Retina (tissue), 1 donor: ENCODE results near the gene KDM1A.

Experiments used
- DNase-seq: peaks from one replicate; pipeline ENCODE4 v3.0.0-alpha.2; 2016

The KDM1A gene

DNA sequence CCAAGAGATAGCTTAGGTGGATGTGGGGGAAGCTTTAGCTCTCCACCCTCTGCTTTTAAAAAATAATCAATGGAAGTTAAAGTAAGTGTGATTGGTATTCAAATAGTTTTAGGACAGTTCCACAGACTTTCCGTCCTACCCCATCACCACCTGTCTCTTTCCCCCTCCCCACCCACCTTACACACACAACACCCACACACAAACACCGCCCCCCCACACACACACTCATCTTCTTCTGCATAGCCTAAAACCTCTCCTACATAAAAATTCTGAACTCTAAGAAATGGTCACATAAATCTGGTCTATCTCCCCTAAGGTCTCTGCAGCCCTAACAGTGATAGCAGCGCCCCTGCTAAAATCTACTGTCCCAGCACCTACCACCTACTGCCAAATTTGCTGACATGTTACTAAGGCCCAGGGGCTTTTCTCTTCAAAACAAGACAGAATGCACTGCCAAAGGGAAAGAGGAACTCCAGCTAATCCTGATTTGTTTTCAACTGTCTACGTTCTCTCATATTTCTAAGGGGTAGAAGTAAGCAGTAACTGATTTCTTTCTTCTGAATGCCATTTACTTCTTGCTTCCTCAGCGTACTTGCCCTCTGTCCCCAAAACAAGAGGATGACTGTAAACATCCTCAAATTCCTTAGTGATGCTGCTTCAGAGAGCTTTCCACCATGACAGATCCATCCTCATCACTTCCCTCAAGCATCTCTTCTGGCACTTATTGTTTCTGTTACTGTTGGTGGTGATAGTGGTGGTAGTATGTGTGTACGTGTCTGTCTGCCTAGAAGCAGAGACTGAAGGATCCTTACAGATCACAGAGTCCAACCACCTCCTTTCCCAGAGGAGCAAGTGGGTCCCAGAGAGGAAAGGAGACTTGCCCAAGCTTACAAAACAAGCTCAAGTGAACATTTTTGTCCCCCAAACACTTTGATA, 92.6 kb downstream of the KDM1A start:
- DNase-seq, result no peak

DNA sequence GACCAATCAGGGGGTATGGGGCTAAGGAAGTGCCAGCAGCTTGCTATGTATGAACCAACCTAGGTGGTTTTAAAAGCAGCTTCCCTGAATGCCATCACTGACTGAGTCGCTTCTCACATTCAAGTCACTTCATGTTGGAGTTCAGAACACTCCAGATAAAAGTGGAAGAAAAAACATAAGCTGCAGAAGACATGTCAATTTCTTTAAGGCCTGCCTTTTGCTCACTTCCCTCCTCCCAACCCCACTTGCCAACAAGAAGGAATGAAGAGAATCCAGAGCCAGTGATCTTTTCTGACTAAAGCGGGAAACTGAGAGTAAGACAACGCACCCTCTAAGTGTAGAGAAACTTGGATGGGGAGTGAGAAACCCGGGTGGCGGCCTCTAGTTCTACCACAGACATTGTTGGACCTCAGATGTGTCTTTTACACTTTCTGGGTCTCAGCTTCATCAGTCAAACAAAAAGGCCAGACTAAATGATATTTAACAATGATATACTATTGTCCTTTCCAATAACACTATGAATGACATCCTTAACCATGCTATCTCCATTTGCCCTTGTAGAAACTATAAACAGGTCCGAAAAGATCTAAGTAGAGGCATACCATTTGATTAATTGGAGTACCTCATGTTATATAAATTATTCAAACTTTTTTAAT, 95.3 kb downstream of the KDM1A start:
- no peak for DNase-seq

DNA sequence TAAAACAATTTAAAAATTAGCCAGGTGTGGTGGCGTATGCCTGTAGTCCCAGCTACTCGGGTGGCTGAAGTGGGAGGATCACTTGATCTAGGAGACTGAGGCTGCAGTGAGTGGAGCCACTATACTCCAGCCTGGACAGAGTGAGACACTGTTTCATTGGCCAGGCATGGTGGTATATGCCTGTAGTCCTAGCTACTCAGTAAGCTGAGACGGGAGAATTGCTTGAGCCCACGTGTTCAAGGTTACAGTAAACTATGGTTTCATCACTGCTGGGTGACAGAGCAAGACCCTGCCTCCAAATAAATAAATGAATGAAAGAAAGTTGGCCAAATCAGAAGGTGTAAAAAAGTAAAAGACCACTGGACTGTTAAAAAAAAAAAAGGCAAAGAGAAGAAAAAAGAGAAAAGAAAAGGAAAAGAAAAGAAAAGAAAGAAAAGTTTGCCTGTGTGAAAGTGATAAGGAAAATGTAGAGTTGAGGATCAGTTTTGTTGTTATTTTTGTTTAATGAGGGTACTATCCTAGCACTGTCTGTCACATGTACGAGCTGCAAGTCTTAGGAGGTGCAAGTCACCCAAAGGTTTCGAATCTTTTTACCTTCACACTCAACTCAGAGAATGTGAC, 97.1 kb downstream of the KDM1A start:
- DNase-seq, result no peak

DNA sequence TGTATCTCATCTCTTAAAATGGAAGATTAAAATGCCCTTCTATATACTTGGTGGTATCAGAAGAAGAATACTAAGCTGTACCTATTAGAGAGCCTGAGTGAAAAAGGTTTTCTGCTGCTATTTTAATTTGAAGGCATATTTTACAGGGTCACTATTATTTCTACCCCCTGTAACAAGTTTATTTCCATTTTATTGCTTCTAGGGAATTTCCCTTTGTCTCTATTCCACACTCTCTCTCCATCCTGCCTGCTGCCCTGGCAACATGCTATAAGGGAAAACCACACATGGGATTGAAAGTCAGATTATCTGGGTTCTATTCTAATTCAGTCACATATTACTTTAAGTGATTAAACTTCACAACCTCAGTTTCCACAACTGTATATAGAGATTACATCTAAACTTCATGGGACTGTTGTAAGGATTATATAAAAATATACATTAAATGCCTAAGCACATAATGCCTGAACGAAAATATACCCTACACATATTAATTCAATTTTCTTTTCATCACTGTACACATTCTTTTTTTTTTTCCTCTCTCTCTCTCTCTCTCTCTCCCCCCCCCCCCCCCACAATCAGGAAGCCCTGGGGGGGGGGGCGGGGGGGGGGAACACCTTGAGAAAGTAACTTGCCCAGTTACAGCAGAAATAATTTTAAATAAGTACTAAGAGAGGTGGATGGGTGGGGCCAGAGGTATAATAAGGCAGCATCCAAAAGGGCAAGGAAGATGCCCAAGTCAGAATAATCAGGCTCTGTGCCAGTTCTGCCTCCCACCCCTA, 97.8 kb downstream of the KDM1A start:
- DNase-seq, result no peak

DNA sequence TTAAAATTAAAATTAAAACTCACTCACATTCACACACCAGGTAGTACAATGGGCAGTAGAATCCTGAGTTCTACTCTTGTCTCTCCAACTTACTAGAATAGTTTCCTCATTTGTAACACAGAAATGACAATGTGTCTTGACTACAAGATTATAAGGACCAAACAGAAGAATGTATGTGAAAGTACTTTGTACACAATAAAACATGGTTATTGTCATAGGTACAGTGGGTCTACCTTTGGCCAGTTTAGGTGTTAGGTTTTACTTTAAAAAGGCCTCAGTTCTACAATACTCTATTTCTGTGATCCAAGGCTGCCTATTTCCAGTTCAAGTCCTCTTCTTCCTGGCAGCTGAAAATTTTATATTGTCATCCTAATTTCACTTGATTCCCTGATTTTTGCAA, 99.1 kb downstream of the KDM1A start:
- no peak for DNase-seq

DNA sequence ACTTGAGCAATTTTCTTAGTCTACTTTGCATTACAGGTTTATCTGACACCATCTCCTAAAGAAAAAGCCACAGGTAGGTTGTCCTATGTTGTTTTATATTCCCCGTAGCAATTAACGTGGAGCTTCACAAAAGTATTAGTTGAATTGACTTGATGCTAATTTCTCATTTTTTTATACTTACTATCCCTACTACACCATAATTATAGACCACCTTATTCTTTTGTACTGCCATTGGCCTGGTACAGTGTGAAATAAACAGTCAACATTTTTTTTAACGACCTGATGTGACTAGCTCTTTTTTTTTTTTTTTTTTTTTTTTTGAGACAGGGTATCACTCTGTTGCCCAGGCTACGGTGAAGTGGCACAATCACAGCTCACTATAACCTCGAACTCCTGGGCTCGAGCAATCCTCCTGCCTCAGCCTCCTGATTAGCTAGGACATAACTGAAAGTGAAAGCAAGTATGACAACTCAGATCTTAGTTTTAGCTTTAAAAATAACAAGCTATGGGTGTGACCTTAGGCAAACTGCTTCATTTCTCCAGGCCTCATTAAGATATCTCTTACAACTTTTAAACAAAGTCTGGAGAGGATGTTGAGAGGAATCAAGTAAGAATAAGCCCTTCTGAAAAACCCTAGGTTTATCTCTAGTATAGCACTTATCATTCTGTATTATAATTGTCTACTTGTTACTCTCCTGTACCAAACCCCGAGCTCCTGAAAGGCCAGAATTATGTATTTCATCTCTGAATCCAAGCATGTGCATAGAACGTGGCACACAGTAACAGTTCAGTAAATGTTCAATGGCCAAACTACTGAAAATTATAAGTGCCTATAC, 99.9 kb downstream of the KDM1A start:
- DNase-seq, result no peak

DNA sequence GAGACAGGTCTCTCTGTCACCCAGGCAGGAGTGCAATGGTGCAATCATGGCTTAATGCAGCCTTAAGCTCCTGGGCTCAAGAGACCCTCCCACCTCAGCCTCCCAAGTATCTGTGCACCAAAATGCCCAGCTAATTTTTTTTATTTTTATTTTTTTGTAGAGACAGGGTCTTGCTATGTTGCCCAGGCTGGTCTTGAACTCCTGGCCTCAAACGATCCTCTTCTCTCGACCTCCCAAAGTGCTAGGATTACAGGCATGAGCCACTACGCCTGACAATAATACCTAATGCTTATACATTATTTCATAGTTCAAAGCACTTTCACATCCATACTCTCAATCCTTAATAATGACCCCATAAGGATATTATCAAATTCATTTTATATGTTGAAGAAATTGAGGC, 101.1 kb downstream of the KDM1A start:
- no peak for DNase-seq

DNA sequence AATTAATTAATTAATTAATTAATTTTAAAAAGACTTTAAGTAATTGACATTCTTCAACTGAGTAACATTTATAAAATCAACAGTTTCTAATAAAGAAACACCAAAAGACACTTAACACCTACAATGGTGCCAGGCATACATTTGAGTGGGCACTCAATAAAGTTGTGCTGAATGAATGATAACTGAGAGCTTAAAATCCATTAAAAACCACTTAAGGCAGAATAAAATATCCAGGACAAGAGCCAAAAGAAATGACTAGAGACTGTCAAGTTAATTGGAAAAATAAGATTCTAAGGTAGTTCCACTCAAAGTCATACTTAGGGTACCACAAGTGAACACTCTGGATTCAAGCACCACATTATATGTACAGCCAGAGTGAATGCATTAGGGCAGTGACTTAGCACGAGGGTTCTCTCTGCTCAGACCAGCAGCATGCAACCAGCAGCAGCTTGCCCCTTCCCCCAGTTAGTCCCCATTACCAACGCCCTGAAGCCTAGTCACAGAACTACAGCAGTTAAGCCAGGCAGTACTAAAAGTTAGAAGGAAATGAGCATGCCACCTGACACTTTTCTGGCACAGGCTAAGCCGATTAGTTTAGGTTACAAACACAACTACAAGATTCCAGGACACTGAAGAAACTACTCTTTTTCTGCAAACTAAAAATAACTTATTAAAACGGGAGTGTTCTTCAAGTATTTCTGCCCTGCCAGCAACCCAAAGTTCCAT, 102.9 kb downstream of the KDM1A start:
- DNase-seq, result no peak

DNA sequence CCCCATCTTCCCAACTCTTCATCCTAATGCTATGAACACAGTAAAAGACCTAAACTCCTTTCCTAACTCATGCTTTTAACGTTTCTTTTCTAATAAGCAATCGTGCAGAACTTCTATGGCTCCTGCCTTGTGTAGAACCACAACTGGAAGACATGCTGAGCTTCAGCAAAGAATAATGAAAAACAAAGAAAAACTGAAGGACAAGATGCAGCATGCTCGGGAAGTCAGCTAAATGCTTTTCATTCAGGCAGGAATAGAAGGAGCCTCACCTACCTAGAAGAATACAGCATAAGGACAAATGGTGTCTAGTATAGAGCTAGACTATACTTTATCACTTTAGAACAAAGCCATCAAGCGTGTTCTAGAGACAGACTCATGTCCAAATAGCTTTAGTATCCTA, 103.5 kb downstream of the KDM1A start:
- no peak for DNase-seq

DNA sequence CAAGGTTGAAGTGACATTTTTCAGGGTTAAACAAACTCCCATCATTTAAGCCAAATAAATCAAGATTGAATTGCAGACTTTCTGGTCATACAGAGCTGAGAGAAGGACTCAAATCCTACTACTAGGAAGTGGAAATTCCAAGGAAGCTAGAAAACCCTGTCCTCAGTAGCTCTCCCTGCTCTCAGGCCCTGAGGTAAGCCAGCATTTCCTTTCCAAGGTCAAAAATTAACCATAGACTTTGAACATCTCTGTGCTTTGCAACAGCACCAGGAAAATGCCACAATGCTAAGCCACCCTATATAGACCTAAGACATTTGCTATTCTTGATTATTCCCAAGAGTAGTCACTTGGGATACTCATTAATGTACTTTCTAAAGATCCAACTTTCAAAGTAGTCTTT, 104.3 kb downstream of the KDM1A start:
- no peak for DNase-seq

DNA sequence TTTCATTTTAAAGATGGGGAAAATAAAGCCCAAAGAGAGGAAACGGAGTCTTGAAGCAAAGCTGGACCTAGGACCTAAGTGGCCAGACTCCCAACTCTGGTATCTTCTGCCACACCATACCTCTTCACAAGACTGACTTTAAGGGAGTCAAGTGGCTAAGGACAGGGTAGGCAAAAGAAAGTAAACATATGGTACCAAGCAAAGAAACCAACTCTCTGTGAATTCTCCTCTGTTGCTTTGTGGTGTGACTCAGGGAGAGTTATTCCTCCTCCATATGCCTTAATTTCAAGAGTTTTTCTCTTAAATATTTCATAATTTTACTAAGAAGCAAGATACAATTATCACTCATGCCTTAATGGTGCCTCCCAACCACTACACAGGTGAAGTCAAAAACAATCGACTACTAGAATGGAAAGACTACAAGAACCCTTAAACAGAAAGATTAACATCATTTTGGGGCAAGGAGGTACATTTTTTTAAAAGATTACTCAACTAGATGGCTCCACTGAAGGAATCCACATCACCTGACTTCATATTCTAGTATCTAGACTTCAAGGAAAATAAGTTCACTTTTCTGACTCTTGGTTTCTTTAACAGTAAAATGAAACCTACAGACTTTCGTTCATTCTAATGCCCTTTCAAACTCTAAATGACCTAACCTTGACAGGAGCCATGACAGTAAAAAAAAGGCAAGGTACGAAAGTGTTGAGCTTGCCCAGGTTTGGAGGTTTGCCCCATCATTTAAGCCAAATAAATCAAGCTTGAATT, 105.2 kb downstream of the KDM1A start:
- DNase-seq, result no peak

DNA sequence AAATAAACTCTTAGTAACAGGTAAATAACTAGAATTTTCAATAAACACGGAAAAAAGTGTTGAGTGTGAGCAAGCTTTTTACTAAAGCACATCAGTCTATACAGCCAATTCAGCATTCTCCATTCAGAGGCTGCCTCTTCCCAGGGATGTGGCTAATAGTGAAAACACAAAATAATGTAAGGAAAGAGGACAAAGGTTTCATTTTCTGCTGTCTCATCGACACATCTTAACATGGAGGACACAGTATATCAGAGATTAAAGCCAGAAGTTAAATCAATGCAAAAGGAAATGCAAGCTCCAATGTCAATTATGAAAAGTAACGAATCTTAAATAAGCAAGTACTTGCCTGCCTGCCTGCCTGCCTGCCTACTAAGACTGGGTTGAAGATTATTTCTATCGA, 106.2 kb downstream of the KDM1A start:
- no peak for DNase-seq

DNA sequence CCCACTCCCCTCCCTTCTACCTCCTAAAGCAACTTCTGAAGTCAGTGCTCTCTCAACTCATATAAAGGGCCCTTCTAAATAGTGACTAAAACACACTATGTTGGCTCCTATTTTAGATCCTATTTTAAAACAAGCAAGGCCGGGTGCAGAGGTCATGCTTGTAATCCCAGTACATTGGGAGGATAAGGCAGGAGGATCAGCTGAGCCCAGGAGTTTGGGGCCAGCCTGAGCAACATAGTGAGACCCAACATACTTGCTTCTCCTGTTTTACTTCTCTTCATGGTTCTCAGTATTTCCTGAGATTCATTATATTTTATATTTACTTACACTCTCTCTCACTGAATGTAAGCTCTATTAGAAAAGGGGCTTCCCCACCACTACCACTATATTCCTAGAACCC, 106.9 kb downstream of the KDM1A start:
- no peak for DNase-seq

DNA sequence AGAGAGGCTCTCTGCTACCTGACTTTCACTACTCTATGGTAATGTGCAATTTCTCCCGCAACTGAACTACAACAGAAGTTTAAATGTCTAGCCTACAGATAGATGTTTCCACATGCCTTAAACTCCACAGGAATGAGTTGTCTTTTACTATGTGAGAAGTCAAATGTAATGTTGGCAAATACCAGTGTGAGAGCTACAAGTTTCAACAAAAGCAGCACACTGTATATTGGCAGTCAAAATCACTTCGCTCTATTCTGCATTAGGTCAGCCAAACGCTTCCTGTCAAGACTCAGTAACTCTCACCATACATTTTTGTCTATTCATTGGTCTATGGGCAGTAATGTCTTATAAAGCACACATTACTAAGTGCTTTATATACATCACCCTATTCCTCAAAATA, 107.5 kb downstream of the KDM1A start:
- no peak for DNase-seq

DNA sequence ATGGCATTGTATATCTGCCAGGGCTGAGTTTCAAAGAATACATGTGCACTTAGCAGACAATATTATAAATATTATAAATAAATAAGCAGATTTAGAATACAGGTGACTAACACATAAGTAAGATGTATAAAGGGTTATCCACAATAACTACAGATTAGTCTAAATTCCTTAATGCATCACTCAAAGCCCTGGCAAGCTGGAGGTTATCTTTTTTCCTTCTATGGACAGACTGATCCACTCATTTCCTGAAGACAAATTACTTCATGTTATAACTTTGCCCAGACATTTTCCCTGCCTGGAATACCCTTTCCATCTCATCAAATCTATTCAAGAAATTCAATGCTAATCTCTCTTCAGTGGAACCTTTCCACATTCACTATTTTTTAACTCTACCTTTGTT, 110.6 kb downstream of the KDM1A start:
- DNase-seq, result no peak

DNA sequence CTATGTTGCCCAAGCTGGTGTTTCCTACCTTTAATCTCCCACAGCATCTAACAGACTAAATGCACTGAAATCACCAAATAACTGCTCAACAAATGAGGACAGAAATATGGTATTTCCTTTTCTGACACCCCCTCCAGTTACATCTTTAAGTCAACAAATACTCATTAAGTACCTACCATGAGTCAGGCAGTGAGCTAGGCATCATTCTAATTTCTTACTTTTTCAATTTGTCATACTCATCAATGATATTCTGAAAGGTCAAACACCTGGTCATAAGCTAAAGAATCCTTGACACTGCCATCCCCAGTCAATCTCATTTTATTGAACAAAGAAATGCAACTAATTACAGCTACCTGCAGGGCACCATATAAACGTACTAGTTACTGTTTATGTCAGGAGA, 112.8 kb downstream of the KDM1A start:
- no peak for DNase-seq
